T-helper 1 cell (primary cell): ENCODE data around the gene RNF115.
A peak's percentile ranks its signal among the peaks of the same experiment; 100 is the strongest.
"Not testable (repeated sequence)": the region's sequence is repeated elsewhere in the genome, so short reads cannot be mapped to it uniquely, and the experiment has no call there.

ENCODE experiments used
- DNase-seq, 5 donors: peaks; one replicate each; pipeline ENCODE4 v3.0.0-alpha.2; 2012 to 2020

RNF115 gene

DNA sequence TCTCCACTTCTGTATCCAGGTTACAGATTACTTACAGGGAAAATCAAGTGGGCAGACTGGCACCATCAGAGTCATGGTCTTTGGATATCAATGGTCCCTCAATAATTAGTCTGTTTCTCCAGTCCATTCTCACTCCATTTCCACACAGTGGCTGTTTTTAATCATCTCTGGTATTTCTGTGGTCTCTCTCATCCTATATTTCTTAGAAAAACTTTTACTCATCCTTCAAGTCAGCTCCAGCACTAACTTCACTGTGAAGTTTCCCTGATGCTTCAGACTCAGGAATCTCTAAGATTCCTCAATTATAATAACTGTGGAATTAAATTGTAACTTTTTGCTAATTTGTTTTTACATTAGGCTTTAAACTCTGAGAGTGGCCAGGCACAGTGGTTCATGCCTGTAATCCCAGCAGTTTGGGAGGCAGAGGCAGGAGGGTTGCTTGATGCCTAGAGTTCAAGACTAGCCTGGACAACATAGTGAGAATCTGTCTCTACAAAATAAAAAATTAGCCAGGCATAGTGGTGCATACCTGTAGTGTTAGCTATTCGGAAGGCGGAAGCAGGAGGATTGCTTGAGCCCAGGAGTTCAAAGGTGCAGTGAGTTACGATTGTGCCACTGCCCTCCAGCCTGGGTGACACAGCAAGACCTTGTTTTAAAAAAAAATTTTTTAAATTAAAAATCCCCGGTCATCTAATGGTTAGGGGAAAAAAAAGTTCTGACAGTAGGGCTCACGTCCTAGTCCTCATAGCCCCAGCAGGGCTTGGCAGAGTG lies 94.0 kb downstream of the RNF115 start:
- DNase-seq, result no peak

DNA sequence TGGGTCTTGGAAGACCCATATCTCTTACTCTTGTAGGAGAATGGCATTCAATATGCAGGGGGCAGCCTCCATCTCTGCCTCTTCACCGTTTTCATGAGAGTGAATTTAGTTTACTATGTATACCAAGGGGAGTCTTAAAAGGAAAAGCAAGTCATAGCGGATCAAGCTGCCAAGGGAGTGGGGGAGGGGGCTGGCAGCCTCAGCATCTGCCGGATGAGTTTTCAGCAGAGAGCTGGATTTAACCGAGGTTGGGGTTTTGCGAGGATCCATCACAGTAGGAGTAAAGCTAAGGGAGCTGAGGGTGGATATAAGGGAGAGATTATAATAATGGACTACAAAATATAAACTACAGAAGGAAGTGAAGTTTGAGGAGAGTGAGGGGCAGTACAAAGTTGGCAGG lies 94.7 kb downstream of the RNF115 start:
- DNase-seq, result no peak

DNA sequence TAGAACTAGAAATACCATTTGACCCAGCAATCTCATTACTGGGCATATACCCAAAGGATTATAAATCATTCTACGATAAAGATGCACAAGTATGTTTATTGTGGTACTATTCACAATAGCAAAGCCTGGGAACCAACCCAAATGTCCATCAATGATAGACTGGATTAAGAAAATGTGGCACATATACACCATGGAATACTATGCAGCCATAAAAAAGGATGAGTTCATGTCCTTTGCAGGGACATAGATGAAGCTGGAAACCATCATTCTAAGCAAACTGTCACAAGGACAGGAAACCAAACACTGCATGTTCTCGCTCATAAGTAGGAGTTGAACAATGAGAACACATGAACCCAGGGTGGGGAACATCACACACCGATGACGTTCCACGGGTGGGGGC lies 97.7 kb downstream of the RNF115 start:
- not testable (repeated sequence) for DNase-seq

DNA sequence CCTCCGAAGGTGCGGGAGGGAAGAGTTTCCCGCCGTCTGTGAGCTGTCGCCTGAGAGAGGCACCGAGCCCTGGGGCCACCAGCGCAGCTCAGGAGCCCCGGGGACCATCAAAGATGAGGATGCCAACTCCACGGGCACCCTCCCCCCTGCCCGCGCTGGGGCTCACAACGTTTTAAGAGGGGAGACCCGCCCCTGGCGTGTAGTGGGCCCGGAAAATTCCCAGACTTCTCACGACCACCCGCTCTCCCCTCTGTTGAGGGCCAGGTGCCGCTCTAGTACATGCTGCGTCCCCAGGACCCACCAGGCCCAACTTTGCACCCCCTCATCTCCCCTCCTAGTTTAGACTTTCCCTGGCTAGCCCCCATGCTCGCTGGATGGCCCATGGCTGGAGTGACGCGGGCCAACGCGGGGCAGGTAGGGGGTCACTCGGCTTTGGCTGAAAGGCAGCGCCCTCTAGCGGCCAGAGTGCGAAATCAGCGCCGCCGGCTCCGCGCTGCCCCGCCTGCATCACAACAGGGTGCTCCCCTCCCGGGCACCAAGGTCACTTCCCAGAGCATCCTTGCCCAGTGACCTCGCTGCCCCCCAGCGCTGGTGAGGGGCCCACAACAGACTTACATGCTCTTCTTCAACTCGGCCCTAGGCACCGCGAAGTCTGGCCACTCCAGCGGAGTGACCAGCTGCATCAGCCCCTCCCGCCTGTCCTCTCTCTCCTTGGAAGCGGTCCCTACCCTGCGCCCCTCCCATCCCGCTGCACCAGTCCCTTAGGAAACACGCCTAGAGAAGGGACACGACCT lies 102.8 kb downstream of the RNF115 start:
- peak; percentile 38 to 61 (median 51) for DNase-seq

DNA sequence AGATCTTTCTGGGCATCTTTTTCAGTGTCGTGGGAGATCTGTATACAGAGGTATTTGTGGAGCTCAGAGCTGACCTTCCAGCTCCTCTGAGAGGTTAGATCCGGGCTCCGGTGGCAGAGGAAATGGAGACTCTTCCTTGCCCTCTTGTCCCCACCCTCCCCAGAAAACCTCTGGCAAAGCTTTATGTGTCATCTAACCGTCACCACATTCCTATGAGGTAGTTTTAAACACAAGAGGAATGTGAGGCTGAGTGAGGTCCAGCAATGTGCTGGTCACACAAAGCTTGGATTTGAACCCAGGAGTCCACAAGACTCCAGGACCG lies 103.4 kb downstream of the RNF115 start:
- no peak for DNase-seq

DNA sequence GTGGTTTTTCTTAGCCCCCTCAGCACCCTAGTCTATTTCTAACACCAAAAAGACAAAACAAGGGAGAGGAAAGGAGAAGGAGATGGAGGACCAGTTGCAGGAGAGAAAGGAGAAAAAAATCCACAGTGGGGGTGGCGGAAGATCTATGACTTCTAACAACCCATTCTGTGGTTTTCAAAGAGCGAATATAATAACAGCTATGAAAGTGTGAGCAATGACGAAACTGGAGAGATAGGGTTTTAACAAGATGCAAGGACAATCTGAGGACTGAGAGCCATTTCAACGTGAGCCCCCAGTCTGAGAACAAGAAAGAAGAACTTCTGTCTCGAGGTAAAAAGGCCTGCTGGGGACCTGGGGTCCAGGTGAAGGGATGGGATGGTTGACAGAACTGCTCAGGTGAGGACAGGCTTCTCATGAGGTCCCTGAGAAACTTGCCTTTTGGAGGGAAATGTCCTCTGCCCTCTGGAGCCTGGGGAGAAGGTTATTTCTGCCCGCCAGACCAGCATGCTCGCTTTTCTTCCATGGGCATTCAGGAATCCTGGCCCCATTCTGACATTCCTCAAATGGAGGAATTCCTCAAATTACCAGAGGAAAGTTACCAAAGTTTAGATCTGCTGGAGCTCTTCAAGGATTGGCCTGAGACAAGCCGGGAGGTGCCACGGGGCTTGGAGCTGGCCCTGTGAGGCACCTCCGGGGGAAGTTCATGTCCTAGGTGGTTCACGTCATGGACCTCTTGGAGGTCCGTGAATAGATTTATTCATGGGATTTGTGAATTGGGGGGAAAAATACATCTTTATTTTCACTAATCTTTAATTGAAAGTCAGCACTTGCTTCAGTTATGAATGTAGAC lies 104.4 kb downstream of the RNF115 start, which contains the start of gene CD160:
Gene CD160, plus strand, starts transcription at position 270 of the 850 bp plus-strand sequence. CDS start 8,829 bp downstream, outside the sequence.
- peak in 1 of 5 donors; percentile 35 for DNase-seq

DNA sequence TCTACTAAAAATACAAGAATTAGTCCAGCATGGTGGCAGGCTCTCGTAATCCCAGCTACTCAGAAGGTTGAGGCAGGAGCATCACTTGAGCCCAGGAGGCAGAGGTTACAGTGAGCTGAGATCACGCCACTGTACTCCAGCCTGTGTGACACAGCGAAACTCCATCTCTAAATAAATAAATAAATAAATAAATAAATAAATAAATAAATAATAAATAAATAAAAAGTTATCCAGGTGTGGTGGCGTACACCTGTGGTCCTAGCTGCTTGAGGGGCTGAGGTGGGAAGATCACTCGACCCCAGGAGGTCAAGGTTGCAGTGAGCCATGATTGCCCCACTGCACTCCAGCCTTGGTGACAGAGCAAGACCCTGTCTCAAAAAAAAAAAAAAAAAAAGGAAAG lies 105.4 kb downstream of the RNF115 start:
- DNase-seq, result not testable (repeated sequence)

DNA sequence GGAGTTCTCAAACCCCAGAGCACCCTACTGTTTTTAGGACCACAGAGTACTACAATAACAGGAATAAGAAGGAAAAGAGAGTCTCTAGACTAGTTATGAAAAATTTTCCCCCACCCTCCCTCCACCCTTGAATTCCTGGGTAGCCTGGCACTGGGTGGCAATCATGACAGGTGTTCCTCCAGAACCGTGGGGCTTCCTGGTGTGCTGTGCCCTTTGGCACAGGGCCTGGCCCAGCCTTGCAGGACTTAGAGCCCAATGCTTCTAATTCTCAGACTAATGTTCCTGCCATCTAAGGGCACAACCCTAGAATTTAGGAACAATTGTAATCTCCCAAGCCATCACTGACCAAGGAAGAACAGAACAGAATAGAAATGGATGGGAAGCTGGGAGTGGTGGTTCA lies 106.1 kb downstream of the RNF115 start:
- no peak for DNase-seq

DNA sequence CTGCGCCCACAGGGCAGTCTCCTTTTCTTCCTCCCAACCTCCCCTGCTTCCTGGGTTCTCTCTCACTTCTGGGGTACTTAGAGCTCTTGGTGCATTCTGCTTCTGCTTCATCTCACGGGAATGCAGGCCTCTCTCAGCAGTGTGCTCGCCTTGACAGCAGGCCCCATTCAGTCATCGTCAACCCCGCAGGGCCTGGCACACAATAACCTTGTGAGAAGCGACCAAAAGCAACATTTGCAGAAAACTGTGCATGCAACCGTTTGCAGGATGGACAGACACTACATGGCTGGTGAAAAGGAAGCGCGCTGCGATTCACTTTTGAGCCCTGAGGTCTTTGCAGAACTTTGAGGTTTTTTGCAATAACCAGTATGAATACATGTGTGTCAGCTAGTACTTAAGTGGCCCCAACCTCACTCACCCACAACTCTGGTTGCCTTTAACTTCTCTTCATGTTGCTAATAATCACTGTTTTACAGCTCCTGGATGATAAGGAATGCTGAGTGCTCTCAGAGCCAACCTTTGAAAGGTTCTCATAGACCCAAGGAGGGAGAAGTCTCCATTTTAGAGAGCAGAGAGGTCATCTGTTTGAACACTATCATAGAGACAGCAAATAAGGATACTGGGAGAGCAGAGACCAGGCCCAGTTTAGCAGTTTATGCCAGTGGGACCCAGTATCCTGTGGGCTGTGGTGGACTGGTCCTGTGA lies 107.1 kb downstream of the RNF115 start:
- DNase-seq, result no peak

DNA sequence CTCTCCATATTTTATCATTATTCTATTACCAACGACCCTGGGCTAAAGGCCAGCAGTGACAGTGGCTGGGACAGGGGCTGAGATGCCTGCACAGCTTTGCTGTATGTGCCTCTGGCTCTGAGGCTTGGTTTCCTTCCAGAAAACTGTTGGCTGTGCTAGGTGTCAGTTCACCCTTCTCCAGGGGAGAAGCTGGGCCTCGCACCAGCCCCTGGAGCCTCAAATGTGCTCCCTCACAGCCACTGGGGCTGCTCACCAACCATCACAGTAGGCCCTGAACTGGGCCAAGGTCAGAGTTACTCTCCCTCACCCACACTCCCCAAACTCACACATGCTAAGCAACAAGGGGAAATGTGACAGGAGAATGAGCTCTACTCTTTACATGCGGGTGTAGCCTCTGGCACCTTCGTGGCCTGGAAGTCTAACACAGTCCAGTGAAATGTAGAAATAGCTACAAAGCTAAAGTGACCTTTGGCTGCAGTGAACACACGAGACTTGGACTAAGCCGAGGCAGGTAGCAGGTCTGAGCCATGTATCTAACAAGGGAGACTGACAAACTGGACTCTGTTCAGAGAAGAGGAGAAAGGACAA lies 109.3 kb downstream of the RNF115 start:
- DNase-seq, result no peak

DNA sequence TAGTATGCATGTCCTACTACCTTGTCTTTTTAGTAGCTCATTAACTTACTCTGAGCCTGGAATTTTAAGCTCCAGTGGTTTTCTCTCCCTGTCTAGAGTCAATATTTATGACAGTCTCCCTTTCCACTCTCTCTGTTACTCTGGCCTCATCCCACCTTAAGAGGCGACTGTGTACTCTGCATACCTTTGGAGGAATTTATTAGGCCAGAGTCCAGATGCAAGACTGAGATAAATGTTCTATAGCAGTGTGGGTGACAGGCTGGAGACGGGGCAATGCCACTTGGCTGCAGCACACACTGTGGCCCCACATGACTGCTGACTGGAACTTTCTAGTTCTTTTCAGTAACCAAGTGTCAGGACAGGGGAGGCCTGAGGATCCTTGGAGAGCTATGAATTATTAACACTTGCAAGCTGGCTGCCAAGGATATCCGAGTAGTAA lies 112.7 kb downstream of the RNF115 start:
- no peak for DNase-seq

DNA sequence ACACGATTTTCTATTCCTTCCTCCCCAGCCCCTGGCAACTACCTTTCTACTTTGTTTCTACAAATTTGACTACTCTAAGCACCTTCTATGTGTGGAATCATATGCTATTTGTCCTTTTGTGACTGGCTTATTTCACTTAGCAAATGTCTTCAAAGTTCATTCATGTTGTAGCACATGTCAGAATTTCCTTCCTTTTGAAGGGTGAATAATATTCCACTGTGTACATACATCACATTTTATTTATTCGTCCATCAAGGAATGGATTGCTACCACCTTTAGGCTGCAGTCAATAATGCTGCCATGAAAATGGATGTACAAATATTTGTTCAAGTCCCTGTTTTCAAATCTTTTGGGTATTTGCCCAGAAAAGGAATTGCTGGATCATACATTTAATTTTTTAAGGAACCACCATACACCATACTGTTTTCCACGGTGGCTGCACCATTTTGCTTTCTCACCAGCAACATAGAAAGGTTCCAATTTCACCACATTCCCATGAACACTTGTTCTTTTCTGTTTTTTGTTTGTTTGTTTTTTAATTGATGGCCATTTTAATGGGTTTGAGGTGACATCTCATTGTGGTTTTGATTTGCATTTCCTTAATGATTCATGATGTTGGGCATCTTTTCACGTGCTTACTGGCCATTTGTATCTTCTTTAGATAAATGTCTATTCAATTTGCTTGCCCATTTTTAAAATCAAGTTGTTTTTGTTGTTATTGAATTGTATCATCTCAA lies 113.4 kb downstream of the RNF115 start:
- DNase-seq, result no peak

DNA sequence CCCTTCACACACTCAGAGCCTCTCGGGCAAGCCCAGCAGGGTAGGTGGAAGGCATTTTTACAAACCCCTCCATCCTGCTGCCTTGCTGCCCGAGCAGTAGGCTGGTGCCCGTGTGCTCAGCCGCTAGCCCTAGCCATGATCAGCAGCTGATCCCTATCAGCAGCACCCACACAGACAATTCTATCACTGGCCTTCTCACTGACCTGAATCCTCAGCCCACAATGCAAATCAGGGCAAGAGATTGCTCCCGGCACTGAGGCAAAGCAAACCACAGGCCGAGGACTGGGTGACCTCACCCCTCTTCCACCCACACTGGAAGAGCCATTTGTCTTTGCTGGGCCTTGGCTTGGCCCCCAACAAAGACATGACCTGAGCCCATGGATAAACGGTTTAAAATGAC lies 115.8 kb downstream of the RNF115 start:
- DNase-seq, result no peak

DNA sequence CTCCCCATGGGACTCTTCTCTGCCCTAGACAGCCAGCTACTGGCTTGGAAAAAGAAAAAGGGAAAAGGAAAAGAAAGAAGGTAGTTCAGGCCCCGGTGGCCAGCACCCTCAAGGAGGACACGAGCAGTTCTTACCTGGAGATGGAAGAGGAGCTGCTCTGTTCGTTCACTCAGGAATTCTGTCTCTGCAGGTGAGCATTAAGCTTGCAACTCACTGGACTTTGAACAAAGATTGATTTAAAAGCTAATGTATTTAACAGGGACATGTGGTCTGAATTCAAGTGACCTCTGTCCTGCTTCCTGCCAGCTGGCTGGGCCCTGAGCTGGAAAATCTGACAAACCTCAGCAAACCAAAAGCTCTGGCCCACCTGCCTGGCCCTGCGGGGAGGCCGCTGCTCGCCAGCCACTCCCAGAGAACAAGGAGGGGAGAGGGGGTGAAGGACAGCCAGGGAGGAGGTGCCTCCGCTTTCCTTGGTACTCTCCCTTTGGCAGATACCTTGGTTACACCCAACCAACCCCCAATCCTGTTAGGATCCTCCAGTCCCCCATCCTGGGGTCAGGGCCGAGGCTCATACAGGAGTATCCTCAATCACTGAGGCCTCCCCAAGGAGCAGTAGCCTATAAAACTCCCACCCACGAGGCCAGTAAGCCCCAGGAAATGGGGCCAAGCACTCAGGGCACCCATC lies 116.6 kb downstream of the RNF115 start, which contains the start of gene PDZK1:
Gene PDZK1, minus strand, starts transcription at position 186 of the 685 bp plus-strand sequence. CDS start 19,347 bp downstream, outside the sequence.
- no peak for DNase-seq

DNA sequence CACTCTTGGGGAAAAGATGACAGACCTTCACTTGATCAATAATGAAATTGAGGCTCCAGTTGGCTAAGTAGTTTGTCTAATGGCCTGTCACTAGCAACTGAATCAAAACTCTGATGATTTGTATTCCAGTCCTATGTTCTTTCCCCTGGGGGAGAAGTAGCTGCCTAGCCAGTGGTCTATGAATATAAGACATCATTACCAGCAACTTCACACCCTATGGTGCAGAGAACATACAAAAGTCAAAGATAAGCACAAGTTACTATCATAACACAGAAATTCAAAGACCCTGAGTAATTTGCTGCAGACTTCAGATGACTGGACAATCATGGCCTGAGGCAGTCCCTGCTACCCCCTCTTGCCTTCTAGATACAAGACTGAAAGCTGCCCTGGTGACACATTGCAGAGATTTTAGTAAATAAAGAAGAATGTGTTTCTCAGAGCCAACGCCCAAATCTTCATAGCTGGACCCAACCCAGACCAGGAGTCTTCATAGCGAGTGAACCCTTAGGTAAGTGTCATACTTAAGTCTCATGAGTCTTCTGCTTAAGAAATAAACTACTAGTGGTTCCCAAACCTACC lies 117.7 kb downstream of the RNF115 start:
- DNase-seq, result no peak

DNA sequence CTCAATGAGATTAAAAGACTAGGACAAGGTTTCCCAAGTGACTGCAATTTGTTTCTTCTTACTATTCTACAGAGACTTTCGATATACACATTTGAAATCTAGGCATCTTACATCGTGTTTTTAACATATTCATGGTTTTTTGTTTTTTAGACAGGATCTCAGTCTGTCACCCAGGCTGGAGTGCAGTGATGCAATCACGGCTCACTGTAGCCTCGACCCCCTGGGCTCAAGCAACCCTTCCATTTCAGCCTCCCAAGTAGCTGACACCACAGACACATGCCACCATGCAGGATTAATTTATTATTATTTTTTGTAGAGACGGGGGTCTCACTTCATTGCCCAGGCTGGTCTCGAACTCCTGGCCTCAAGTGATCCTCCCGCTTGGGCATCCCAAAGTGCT lies 118.3 kb downstream of the RNF115 start:
- no peak for DNase-seq

DNA sequence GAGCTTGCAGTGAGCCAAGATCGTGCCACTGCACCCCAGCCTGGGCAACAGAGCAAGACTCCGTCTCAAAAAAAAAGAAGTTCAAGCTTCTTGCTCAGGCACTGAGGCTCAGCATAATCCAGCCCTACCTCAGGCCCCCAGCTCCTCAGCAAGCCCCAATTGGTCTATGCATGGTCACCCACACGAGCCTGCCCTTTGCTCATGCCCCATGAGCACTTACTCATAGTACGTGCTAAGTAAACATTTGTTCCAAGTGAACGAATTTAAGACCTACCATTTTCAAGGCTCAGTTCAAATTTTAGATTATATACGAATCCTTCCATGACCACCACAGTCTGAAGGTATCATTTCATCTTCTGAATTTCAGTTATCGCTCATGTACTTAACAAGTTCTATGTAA lies 121.1 kb downstream of the RNF115 start:
- no peak for DNase-seq

DNA sequence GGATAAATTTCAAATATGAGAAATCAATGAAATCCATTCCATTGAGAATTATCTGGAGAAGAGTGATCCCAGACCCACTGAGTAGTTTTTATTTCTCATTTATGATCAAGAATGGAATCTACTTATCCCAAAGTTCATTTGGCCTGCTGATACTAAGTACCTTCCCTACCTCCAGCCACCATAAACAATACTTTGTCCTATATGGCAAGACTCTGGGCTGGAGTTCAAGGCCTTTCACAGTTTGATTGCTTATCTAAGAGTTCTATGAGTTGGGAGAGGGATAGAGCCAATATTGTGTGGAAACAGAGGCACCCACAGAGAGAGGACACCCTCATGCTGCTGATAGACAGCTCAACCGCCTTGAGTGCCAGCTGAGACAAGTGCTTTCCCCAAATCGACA lies 121.8 kb downstream of the RNF115 start:
- DNase-seq, result no peak

DNA sequence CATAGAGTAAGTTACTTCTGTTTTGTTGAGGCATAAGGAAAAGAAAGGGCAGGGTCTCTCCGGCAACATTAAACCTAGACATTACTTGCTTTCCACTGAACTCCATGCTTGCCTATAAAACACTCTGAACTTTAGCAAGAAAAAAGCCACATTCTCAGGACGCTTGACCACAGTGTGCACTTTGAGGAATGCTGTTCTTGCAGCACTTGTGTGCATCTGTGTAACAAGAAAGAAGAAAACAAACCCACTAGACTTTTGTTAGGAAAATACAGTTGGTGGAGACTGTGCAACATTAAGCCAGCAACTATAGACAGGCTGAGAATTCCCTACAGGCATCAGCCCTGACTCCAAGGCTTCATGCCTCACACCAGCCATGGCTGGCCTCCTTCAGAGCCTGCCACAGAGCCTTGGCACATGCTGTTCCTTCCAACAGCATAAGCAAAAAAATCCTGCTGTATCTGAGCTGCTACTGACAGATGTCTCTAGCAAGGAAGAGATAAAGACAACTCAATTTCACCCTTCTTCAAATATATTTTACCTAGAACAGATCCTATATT lies 122.5 kb downstream of the RNF115 start:
- no peak for DNase-seq

DNA sequence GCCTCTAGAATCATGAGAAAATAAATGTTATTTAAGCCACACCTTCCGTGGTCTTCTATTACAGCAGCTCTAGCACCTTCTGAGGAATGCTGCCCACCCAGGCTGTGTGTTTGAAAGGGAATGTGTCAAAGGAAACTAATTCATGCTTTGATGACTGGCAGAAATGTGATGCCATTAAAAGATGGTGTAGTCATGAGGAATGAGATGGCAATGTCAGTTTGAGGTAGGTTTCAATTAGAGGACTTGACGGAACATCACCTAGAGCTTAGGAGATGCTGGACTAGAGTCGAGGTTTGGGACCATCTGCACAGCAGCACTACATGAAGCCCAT lies 127.3 kb downstream of the RNF115 start:
- no peak for DNase-seq
